Endothelial cell of umbilical vein (primary cell): ENCODE measurements around the gene GPD2. TPM values are rescaled to one million over a fixed set of nuclear protein-coding genes. Genes with fewer than 3 reads are reported as not detected.

Source experiments
- BruUV-seq: library from RNA; stranded (reverse); fragments of 400-500 nt; replicated peaks from 2 replicates; lab custom pipeline; 2021; lab: Mats Ljungman, UMichigan
- CTCF ChIA-PET: fragments of 300-600, 350-600 bp; sonication (Branson Sonifier 250); formaldehyde crosslinking; loops from one replicate; lab custom pipeline; 2021; ENCODE audit warnings: antibody characterized with exemption, inconsistent platforms; lab: Charles Lee
- POLR2A ChIA-PET: fragments of 300-600, 350-600 bp; sonication (Branson Sonifier 250); formaldehyde crosslinking; loops from one replicate; lab custom pipeline; 2021; ENCODE audit warnings: antibody characterized with exemption, inconsistent platforms; lab: Charles Lee
- DNase-seq: peaks from one replicate; pipeline ENCODE4 v3.0.0-alpha.2; 2011; ENCODE audit warnings: low read depth, low spot score
- FAIRE-seq: peaks from 2 replicates; lab custom pipeline; 2011; peaks lifted over from hg19 to GRCh38; lab: Jason Lieb, UNC
- H2AFZ ChIP-seq: 2 replicates; pipeline ENCODE4 v1.6.0; 2012; ENCODE audit warnings: low read depth, low read length, control low read depth, inconsistent platforms
- H3K27ac ChIP-seq: 2 replicates; pipeline ENCODE4 v1.5.1; 2011; ENCODE audit warnings: low read depth, mild to moderate bottlenecking, control low read depth, low read length, moderate library complexity; ENCODE audit not compliant: insufficient read depth
- H3K27me3 ChIP-seq, 2 experiments: 2 replicates each; pipeline versions ENCODE4 v1.6.0 to v1.6.1; 2011; ENCODE audit warnings: low read length in 2 of 2, mixed read lengths in 1 of 2; ENCODE audit not compliant: control insufficient read depth in 2 of 2, insufficient read depth in 2 of 2
- H3K36me3 ChIP-seq, 2 experiments: 2 replicates in 1 of 2; 3 replicates in 1 of 2; pipeline ENCODE4 v1.5.1; 2011; ENCODE audit warnings: low read length in 2 of 2, mild to moderate bottlenecking in 1 of 2, moderate library complexity in 1 of 2; ENCODE audit not compliant: control insufficient read depth in 2 of 2, insufficient read depth in 2 of 2; ENCODE audit errors: extremely low read depth in 1 of 2
- H3K4me1 ChIP-seq: 3 replicates; pipeline ENCODE4 v1.5.1; 2011; ENCODE audit warnings: mild to moderate bottlenecking, low read length; ENCODE audit not compliant: control insufficient read depth, insufficient read depth; ENCODE audit errors: extremely low read depth
- H3K4me2 ChIP-seq: 2 replicates; pipeline ENCODE4 v1.6.1; 2011; ENCODE audit warnings: low read length, control low read depth, mixed read lengths; ENCODE audit not compliant: insufficient read depth
- H3K4me3 ChIP-seq, 3 experiments: fragments of 200-600 bp in 1 of 3; sonication (generic), shearing (Covaris generic) in 1 of 3; replicated peaks in 1 of 3; 2 replicates each; pipeline ENCODE4 v1.5.1; 2011 to 2016; ENCODE audit warnings: control low read depth in 3 of 3, low read length in 3 of 3, mild to moderate bottlenecking in 2 of 3, inconsistent platforms in 1 of 3, low read depth in 1 of 3, moderate library complexity in 1 of 3; ENCODE audit not compliant: insufficient read depth in 1 of 3
- H3K79me2 ChIP-seq: 2 replicates; pipeline ENCODE4 v1.6.0; 2012; ENCODE audit warnings: low read length, inconsistent platforms; ENCODE audit not compliant: control insufficient read depth, insufficient read depth
- H3K9ac ChIP-seq: replicated peaks from 2 replicates; pipeline ENCODE3; 2011; ENCODE audit warnings: low read length, control low read depth; ENCODE audit not compliant: insufficient read depth; ENCODE audit errors: extremely low read depth
- H3K9me1 ChIP-seq: replicated peaks from 3 replicates; pipeline ENCODE4 v1.6.0; 2011; ENCODE audit warnings: mild to moderate bottlenecking, low read length; ENCODE audit not compliant: control insufficient read depth, insufficient read depth; ENCODE audit errors: extremely low read depth
- H3K9me3 ChIP-seq: replicated peaks from 2 replicates; pipeline ENCODE4 v1.5.1; 2012; ENCODE audit warnings: low read length, inconsistent platforms; ENCODE audit not compliant: control insufficient read depth, insufficient read depth
- H4K20me1 ChIP-seq: replicated peaks from 2 replicates; pipeline ENCODE3; 2011; ENCODE audit warnings: mild to moderate bottlenecking, low read length; ENCODE audit not compliant: control insufficient read depth, insufficient read depth; ENCODE audit errors: extremely low read depth
- CTCF ChIP-seq, 2 donors: IDR thresholded peaks; 1 replicate in 1 of 2; 2 replicates in 1 of 2; pipeline ENCODE4 v1.5.1; 2011; ENCODE audit warnings: low read length in 2 of 2, mild to moderate bottlenecking in 2 of 2, moderate library complexity in 2 of 2, control low read depth in 1 of 2, inconsistent platforms in 1 of 2, low read depth in 1 of 2; ENCODE audit not compliant: insufficient read depth in 1 of 2; ENCODE audit errors: extremely low read depth in 1 of 2
- EZH2 ChIP-seq: IDR thresholded peaks from 2 replicates; pipeline ENCODE4 v1.6.1; 2012; ENCODE audit warnings: borderline replicate concordance, low read depth, mild to moderate bottlenecking, moderate library complexity, low read length, inconsistent platforms; ENCODE audit not compliant: severe bottlenecking
- FOS ChIP-seq: IDR thresholded peaks from 2 replicates; pipeline ENCODE4 v1.6.1; 2011; ENCODE audit warnings: mild to moderate bottlenecking, low read length, moderate library complexity, borderline replicate concordance; ENCODE audit not compliant: insufficient read depth
- GATA2 ChIP-seq: IDR thresholded peaks from 2 replicates; pipeline ENCODE4 v1.7.0; 2011; ENCODE audit warnings: low read depth, mild to moderate bottlenecking, moderate library complexity, mixed read lengths, low read length; ENCODE audit not compliant: insufficient read length, insufficient read depth
- JUN ChIP-seq: IDR thresholded peaks from 2 replicates; pipeline ENCODE4 v1.6.1; 2011; ENCODE audit warnings: borderline replicate concordance, low read depth; ENCODE audit not compliant: insufficient read length, insufficient read depth
- MAX ChIP-seq: IDR thresholded peaks from 2 replicates; pipeline ENCODE4 v1.6.1; 2011; ENCODE audit not compliant: insufficient read depth, insufficient read length
- MYC ChIP-seq: IDR thresholded peaks from one replicate; pipeline ENCODE4 v1.6.1; 2011; ENCODE audit warnings: mild to moderate bottlenecking, low read depth, low read length
- POLR2A ChIP-seq: IDR thresholded peaks from 2 replicates; pipeline ENCODE4 v1.6.1; 2012; ENCODE audit warnings: low read depth, mild to moderate bottlenecking, control low read depth, low read length
- POLR2AphosphoS5 ChIP-seq: IDR thresholded peaks from 2 replicates; pipeline ENCODE4 v1.6.1; 2012; ENCODE audit warnings: low read depth, mild to moderate bottlenecking, control low read depth, low read length, moderate library complexity; ENCODE audit not compliant: insufficient read depth
- dilution Hi-C: fragments of 300-500 bp; cut with MboI; formaldehyde crosslinking; loops from one replicate; pipeline ENCODE4 v1.15.0; 2019; ENCODE audit warnings: low sequenced_read_pairs; ENCODE audit not compliant: extremely low pct_ligation_motif_present
- intact Hi-C: fragments of 100-400 bp; cut with micrococcal nuclease; formaldehyde crosslinking; loops from one replicate; pipeline ENCODE4 v1.10.0; 2022
- polyA plus RNA-seq, 4 experiments: library from polyadenylated mRNA; depleted of rRNA in 3 of 4; stranded (reverse) in 3 of 4; unstranded in 1 of 4; fragments of >200 nt; gene quantifications; 2 replicates each; pipeline versions ENCODE4 v1.2.1 to v1.2.3, GENCODE V29; 2011 to 2012; ENCODE audit warnings: missing spikeins in 1 of 4
- total RNA-seq: library from RNA; stranded (reverse); gene quantifications from 2 replicates; pipeline ENCODE4 v1.2.3, GENCODE V29; 2021

Gene GPD2
- total and polyA plus RNA-seq, 2 donors (not counting 3 experiments of a cell fraction or from before 2014, with no cell fraction given): 6.6 to 37.0 TPM

- no peak overlapping the region for H3K27ac ChIP-seq
- BruUV-seq: no TSS peak
- H3K4me1 ChIP-seq: no peaks in the 10 kb centered on the region
- no peak overlapping the region for H3K4me3 ChIP-seq
- no peaks in the 10 kb centered on the region for H3K27me3 ChIP-seq
- FAIRE-seq (no peak), DNase-seq (no peak)
- TF ChIP-seq FOS: no peak
- no peak for TF ChIP-seq MAX
- TF ChIP-seq MYC: no peak
- TF ChIP-seq CTCF (IDR thresholded peaks at IDR 0.05; ENCODE audit: extremely low read depth in 1 of 2, insufficient read depth in 1 of 2, low read depth in 1 of 2, low read length in 2 of 2): no peak
- no peak for TF ChIP-seq EZH2
- TF ChIP-seq POLR2AphosphoS5: no peak
- TF ChIP-seq POLR2A: no peak
- no peak for TF ChIP-seq JUN
- TF ChIP-seq GATA2: no peak
- intact Hi-C loops (no loop called here), dilution Hi-C loops (no loop called here)
- no peaks in the 10 kb centered on the region for H3K9me3 ChIP-seq
- ChIA-PET CTCF (no interaction called here), POLR2A (no interaction called here)
- H3K79me2 ChIP-seq: no peaks in the 10 kb centered on the region
- no peaks in the 10 kb centered on the region for H3K9me1 ChIP-seq
- H4K20me1 ChIP-seq: no peaks in the 10 kb centered on the region
- no peak overlapping the region for H3K4me2 ChIP-seq
- no peaks in the 10 kb centered on the region for H3K36me3 ChIP-seq
- H2AFZ ChIP-seq: no peak overlapping the region
- H3K9ac ChIP-seq: no peak overlapping the region
Observed at GRCh38 chr2:156518138-156518537, 82.0 kb downstream of the GPD2 start.
